CD4-positive, alpha-beta T cell (primary cell): ENCODE results near the gene PHOSPHO1. TPM values are rescaled to one million over a fixed set of nuclear protein-coding genes. Genes with fewer than 3 reads are reported as not detected.
"Not testable (repeated sequence)": the region's sequence is repeated elsewhere in the genome, so short reads cannot be mapped to it uniquely, and the experiment has no call there.

ENCODE experiments used
- ATAC-seq: fragments of 200-7000 bp; cut with Tn5 transposase; one replicate; pipeline ENCODE4 v1.10.0; 2022; ENCODE audit warnings: mild to moderate bottlenecking; ENCODE audit not compliant: poor library complexity
- CTCF ChIA-PET: fragments of 350-600 bp; sonication (Branson Sonifier 250); formaldehyde crosslinking; loops from one replicate; lab custom pipeline; 2021; ENCODE audit warnings: antibody characterized with exemption, inconsistent platforms; lab: Charles Lee
- POLR2A ChIA-PET: fragments of 350-600 bp; sonication (Branson Sonifier 250); formaldehyde crosslinking; loops from one replicate; lab custom pipeline; 2021; ENCODE audit warnings: antibody characterized with exemption, inconsistent platforms; lab: Charles Lee
- DNase-seq, 14 experiments: peaks; one replicate each; pipeline ENCODE4 v3.0.0-alpha.2; 2013 to 2020; ENCODE audit warnings: mixed read lengths in 2 of 14
- H3K27ac ChIP-seq, 2 donors: one replicate each; pipeline versions ENCODE4 v1.5.1 to v1.7.0; 2013; ENCODE audit warnings: low read length in 2 of 2, low read depth in 1 of 2, mild to moderate bottlenecking in 1 of 2
- H3K27me3 ChIP-seq, 2 experiments: 1 replicate in 1 of 2; 2 replicates in 1 of 2; pipeline versions ENCODE4 v1.6.1 to v1.7.0; 2013; ENCODE audit warnings: low read length in 2 of 2, control low read depth in 1 of 2, mild to moderate bottlenecking in 1 of 2, moderate library complexity in 1 of 2; ENCODE audit not compliant: insufficient read depth in 2 of 2, control insufficient read depth in 1 of 2
- H3K36me3 ChIP-seq: one replicate; pipeline ENCODE4 v1.6.1; 2013; ENCODE audit warnings: low read length, control low read depth; ENCODE audit not compliant: insufficient read depth
- H3K4me1 ChIP-seq: one replicate; pipeline ENCODE4 v1.6.1; 2013; ENCODE audit warnings: low read length, control low read depth; ENCODE audit not compliant: insufficient read depth
- H3K4me3 ChIP-seq: one replicate; pipeline ENCODE4 v1.5.1; 2013; ENCODE audit warnings: mild to moderate bottlenecking, low read length, moderate library complexity
- H3K9me3 ChIP-seq, 2 experiments: 1 replicate in 1 of 2; 2 replicates in 1 of 2; pipeline versions ENCODE4 v1.6.1 to v1.7.0; 2013; ENCODE audit warnings: low read length in 2 of 2, mild to moderate bottlenecking in 2 of 2, control low read depth in 1 of 2, moderate library complexity in 1 of 2; ENCODE audit not compliant: control insufficient read depth in 1 of 2, insufficient read depth in 1 of 2
- H3K27ac Mint-ChIP-seq: one replicate; pipeline ENCODE4 v1.8.0; 2020; ENCODE audit warnings: mixed read lengths
- H3K27me3 Mint-ChIP-seq: one replicate; pipeline ENCODE4 v1.8.0; 2021; ENCODE audit warnings: mixed read lengths
- H3K36me3 Mint-ChIP-seq: one replicate; pipeline ENCODE4 v1.8.0; 2021; ENCODE audit warnings: low read depth, mixed read lengths
- H3K4me1 Mint-ChIP-seq: one replicate; pipeline ENCODE4 v1.8.0; 2021; ENCODE audit warnings: low read depth, mixed read lengths
- H3K4me3 Mint-ChIP-seq: one replicate; pipeline ENCODE4 v1.8.0; 2020; ENCODE audit warnings: mild to moderate bottlenecking, mixed read lengths
- H3K9me3 Mint-ChIP-seq: one replicate; pipeline ENCODE4 v1.8.0; 2020; ENCODE audit warnings: mixed read lengths
- intact Hi-C, 2 experiments: fragments of 100-400 bp; cut with DNase I in 1 of 2; cut with micrococcal nuclease in 1 of 2; formaldehyde crosslinking; loops; one replicate each; pipeline versions ENCODE4 v1.15.1 to v1.9.0; 2023 to 2025; cut with DNase I, micrococcal nuclease
- total RNA-seq, 174 experiments: library from RNA in 2 of 174; stranded (reverse) in 2 of 174; gene quantifications; one replicate each; pipeline ENCODE4 v1.2.3 and lab custom pipeline; 2021 to 2026
- TF ChIP-seq, protein P1 (sequence below): fragments of 200-600 bp; IDR thresholded peaks from one replicate; pipeline ENCODE4 v1.8.0; 2022; ENCODE audit warnings: antibody characterized with exemption, mild to moderate bottlenecking

The PHOSPHO1 gene
- total RNA-seq, 2 experiments from 2014 or later, result not detected

DNA sequence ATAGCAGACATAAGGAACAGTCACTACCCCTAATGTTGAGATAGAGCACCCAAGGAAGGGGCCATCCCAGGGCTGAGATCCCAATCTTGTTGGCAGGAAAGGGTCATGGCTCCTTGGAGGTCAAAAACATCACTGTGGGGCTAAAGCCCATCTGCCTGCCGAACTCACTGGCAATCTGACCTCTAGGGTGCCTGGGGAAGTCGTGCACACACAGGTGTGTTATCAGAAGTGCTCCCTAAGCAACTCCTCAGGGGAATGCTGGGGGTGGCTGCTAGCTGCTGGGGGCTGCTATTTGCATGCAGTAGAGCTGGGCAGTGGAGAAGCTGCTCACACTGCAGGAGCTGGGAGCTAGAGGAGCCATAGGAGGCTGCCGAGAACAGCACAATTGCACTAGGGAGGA is 47.5 kb upstream of the PHOSPHO1 start:
- H3K36me3 Mint-ChIP-seq, result no peaks in the 10 kb centered on the region
- H3K4me1 ChIP-seq, result no peaks in the 10 kb centered on the region
- no peaks in the 10 kb centered on the region for H3K27me3 ChIP-seq
- no peak overlapping the region for H3K27ac ChIP-seq
- intact Hi-C loops, result loop anchor here in 1 of 2 experiments (5.0 kb wide), 1 partner anchor 96 kb away; no protein-coding TSS in a partner anchor
- no peak overlapping the region for H3K4me3 ChIP-seq
- no peak overlapping the region for H3K27ac Mint-ChIP-seq
- H3K4me3 Mint-ChIP-seq, result no peak overlapping the region
- ChIA-PET POLR2A (no interaction called here), CTCF (no interaction called here)
- H3K36me3 ChIP-seq, result no peaks in the 10 kb centered on the region
- ATAC-seq (no peak), DNase-seq (no peak)
- H3K9me3 Mint-ChIP-seq, result no peaks in the 10 kb centered on the region
- H3K4me1 Mint-ChIP-seq, result no peaks in the 10 kb centered on the region
- H3K9me3 ChIP-seq, result no peaks in the 10 kb centered on the region
- peaks cover 5% of the 10 kb centered on the region for H3K27me3 Mint-ChIP-seq
- TF ChIP-seq, protein P1, sequence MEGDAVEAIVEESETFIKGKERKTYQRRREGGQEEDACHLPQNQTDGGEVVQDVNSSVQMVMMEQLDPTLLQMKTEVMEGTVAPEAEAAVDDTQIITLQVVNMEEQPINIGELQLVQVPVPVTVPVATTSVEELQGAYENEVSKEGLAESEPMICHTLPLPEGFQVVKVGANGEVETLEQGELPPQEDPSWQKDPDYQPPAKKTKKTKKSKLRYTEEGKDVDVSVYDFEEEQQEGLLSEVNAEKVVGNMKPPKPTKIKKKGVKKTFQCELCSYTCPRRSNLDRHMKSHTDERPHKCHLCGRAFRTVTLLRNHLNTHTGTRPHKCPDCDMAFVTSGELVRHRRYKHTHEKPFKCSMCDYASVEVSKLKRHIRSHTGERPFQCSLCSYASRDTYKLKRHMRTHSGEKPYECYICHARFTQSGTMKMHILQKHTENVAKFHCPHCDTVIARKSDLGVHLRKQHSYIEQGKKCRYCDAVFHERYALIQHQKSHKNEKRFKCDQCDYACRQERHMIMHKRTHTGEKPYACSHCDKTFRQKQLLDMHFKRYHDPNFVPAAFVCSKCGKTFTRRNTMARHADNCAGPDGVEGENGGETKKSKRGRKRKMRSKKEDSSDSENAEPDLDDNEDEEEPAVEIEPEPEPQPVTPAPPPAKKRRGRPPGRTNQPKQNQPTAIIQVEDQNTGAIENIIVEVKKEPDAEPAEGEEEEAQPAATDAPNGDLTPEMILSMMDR, result no peak

GRCh38 chr17:49277638-49278037 is 47.1 kb upstream of the PHOSPHO1 start:
- Histone ChIP-seq H3K27ac (no peak overlapping the region), H3K9me3 (no peaks in the 10 kb centered on the region), H3K4me3 (no peak overlapping the region), H3K27me3 (no peaks in the 10 kb centered on the region), H3K4me1 (no peaks in the 10 kb centered on the region), H3K36me3 (no peaks in the 10 kb centered on the region)
- no peak overlapping the region for H3K27ac Mint-ChIP-seq
- H3K4me3 Mint-ChIP-seq, result no peak overlapping the region
- intact Hi-C loops, result loop anchor here in 1 of 2 experiments (5.0 kb wide), 1 partner anchor 95 kb away; no protein-coding TSS in a partner anchor
- no peak for DNase-seq
- H3K27me3 Mint-ChIP-seq, result peaks cover 4% of the 10 kb centered on the region
- no peaks in the 10 kb centered on the region for H3K36me3 Mint-ChIP-seq
- no peak for ATAC-seq
- H3K4me1 Mint-ChIP-seq, result no peaks in the 10 kb centered on the region
- ChIA-PET POLR2A (no interaction called here), CTCF (no interaction called here)
- no peaks in the 10 kb centered on the region for H3K9me3 Mint-ChIP-seq
- TF ChIP-seq, protein P1, result no peak

DNA sequence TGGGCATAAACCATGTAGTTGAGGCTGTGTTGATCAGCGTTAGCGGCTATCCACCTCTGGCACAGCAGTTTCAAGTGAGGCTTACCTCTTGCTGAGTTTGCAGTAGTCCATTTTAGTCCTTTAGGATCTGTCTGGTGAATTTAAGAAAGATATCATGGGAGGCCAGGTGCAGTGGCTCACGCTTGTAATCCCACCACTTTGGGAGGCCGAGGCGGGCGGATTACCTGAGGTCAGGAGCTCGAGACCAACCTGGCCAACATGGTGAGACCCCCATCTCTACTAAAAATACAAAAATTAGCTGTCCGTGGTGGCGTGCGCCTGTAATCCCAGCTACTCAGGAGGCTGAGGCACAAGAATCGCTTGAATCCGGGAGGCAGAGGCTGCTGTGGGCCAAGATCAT is 45.4 kb upstream of the PHOSPHO1 start:
- H3K4me3 ChIP-seq, H3K27ac ChIP-seq, H3K4me3 Mint-ChIP-seq, H3K27ac Mint-ChIP-seq, CTCF ChIA-PET, H3K9me3 Mint-ChIP-seq, H3K9me3 ChIP-seq, H3K4me1 ChIP-seq, H3K27me3 ChIP-seq, POLR2A ChIA-PET, H3K4me1 Mint-ChIP-seq, H3K36me3 ChIP-seq, DNase-seq, H3K36me3 Mint-ChIP-seq, ATAC-seq, H3K27me3 Mint-ChIP-seq: not testable (repeated sequence)
- intact Hi-C loops, result loop anchor here in 1 of 2 experiments (5.0 kb wide), 1 partner anchor 94 kb away; no protein-coding TSS in a partner anchor

GRCh38 chr17:49269356-49269755 is 38.8 kb upstream of the PHOSPHO1 start:
- POLR2A ChIA-PET, result no interaction called here
- H3K36me3 ChIP-seq, result no peaks in the 10 kb centered on the region
- no peaks in the 10 kb centered on the region for H3K9me3 ChIP-seq
- H3K27me3 ChIP-seq, result no peaks in the 10 kb centered on the region
- no peak overlapping the region for H3K27ac Mint-ChIP-seq
- H3K4me1 Mint-ChIP-seq, result no peaks in the 10 kb centered on the region
- no peak for DNase-seq
- no peak overlapping the region for H3K4me3 Mint-ChIP-seq
- no peaks in the 10 kb centered on the region for H3K9me3 Mint-ChIP-seq
- TF ChIP-seq, protein P1, result no peak
- peaks cover 5% of the 10 kb centered on the region for H3K27me3 Mint-ChIP-seq
- no peaks in the 10 kb centered on the region for H3K36me3 Mint-ChIP-seq
- H3K4me3 ChIP-seq, result no peak overlapping the region
- no peaks in the 10 kb centered on the region for H3K4me1 ChIP-seq
- intact Hi-C loops, result no loop called here
- CTCF ChIA-PET, result no interaction called here
- no peak overlapping the region for H3K27ac ChIP-seq
- no peak for ATAC-seq
